ENCODE results near the gene GLRA2.

GLRA2 gene

DNA sequence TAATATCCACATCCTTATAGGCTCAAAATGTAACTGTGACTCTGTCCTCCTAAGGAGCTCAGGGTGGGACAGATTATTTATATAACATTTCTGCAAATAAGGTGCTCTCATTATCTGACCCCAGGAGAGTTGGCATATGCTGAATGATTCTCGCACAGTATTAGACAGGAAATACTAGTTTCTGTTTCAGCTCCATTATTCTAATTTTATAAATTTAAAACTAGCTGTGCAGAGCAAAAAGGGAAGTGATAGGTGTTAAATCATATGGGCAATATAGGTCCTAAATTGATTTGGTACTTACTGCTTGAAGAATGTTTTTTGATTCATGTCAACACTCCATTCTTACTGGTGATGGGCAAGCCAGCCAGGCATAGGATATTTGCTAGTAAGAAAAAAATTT lies 141.5 kb downstream of the GLRA2 start:
- Histone ChIP-seq H4K20me1 (ENCODE audit: low read depth, low read length) (no peaks in the 10 kb centered on the region), H3K27ac (ENCODE audit: low read depth, low read length) (no peak overlapping the region), H3K9ac (ENCODE audit: low read length) (no peak overlapping the region), H3K9me2 (replicated peaks; ENCODE audit: insufficient read depth, low read length) (no peaks in the 10 kb centered on the region), H3K4me2 (ENCODE audit: low read depth, low read length, poor library complexity, severe bottlenecking) (no peak overlapping the region), H3K4me3 (ENCODE audit: insufficient read depth, low read length, poor library complexity, severe bottlenecking) (no peak overlapping the region), H3F3A (ENCODE audit: insufficient read depth) (no peaks in the 10 kb centered on the region), H3K79me2 (ENCODE audit: insufficient read depth, low read length) (no peaks in the 10 kb centered on the region), H3K36me3 (ENCODE audit: low read length) (no peaks in the 10 kb centered on the region), H3K9me3 (ENCODE audit: insufficient read depth, low read length) (no peaks in the 10 kb centered on the region), H3K27me3 (ENCODE audit: low read length) (no peaks in the 10 kb centered on the region), H2AFZ (ENCODE audit: low read depth, low read length, severe bottlenecking) (no peak overlapping the region)
- TF ChIP-seq EZH2phosphoT487 (conservative IDR thresholded peaks at IDR 0.05; ENCODE audit: low read length): no peak
- TF ChIP-seq, protein P1, sequence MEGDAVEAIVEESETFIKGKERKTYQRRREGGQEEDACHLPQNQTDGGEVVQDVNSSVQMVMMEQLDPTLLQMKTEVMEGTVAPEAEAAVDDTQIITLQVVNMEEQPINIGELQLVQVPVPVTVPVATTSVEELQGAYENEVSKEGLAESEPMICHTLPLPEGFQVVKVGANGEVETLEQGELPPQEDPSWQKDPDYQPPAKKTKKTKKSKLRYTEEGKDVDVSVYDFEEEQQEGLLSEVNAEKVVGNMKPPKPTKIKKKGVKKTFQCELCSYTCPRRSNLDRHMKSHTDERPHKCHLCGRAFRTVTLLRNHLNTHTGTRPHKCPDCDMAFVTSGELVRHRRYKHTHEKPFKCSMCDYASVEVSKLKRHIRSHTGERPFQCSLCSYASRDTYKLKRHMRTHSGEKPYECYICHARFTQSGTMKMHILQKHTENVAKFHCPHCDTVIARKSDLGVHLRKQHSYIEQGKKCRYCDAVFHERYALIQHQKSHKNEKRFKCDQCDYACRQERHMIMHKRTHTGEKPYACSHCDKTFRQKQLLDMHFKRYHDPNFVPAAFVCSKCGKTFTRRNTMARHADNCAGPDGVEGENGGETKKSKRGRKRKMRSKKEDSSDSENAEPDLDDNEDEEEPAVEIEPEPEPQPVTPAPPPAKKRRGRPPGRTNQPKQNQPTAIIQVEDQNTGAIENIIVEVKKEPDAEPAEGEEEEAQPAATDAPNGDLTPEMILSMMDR (IDR thresholded peaks at IDR 0.05; ENCODE audit: insufficient read depth, low read length, poor library complexity, severe bottlenecking): no peak

DNA sequence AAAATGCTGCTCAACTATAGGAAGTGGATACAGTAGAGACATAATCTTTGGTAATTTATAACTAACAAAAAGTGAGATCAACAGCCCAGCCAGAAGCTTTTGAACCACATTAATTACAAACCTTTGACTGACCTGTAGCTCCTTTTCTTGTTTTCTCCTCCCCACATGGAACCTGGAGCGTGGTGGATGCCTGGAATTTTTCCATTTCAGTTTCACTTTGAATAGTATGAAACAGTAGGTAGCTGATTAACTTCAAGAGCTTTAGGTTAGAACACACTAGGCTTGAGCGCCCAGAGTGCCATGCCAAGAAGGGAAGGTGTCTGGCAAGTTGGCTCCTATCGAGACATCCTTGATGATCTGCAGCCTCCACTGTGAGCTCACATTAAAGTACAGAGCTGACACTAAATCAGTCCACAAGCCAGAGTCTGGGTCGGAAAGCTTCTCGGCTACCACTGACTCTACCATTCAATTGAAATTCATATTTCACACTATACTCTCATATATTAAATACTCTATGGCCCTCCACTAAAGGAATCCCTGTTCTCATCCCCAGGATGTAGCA lies 143.4 kb downstream of the GLRA2 start:
- no peak overlapping the region for H3K27ac ChIP-seq (ENCODE audit: low read depth, low read length)

DNA sequence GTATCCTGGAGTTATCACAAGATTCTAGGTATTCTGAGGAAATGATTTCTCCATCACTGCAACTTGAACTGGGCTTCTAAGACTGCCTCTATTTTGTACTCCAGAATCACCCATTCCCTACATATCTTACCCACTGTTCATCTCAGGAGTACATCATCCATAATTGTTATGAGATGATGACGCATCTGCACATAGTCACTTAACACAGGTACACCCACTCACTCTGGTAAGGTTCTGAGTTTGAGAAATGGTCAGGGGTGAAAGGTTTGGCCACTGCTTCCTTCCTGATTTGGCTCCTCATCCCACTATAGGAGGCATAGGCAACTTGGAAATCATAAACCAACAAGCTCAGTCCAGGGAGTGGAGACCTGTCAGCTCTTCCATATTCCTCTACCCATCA lies 143.9 kb downstream of the GLRA2 start:
- Histone ChIP-seq H4K20me1 (ENCODE audit: low read depth, low read length) (no peaks in the 10 kb centered on the region), H3K9me2 (replicated peaks; ENCODE audit: insufficient read depth, low read length) (no peaks in the 10 kb centered on the region), H2AFZ (ENCODE audit: low read depth, low read length, severe bottlenecking) (no peak overlapping the region), H3K4me3 (ENCODE audit: insufficient read depth, low read length, poor library complexity, severe bottlenecking) (no peak overlapping the region), H3K9me3 (ENCODE audit: insufficient read depth, low read length) (no peaks in the 10 kb centered on the region), H3F3A (ENCODE audit: insufficient read depth) (no peaks in the 10 kb centered on the region), H3K36me3 (ENCODE audit: low read length) (no peaks in the 10 kb centered on the region), H3K27me3 (ENCODE audit: low read length) (no peaks in the 10 kb centered on the region), H3K79me2 (ENCODE audit: insufficient read depth, low read length) (no peaks in the 10 kb centered on the region), H3K4me2 (ENCODE audit: low read depth, low read length, poor library complexity, severe bottlenecking) (no peak overlapping the region), H3K9ac (ENCODE audit: low read length) (no peak overlapping the region), H3K27ac (ENCODE audit: low read depth, low read length) (no peak overlapping the region)
- TF ChIP-seq, protein P1 (IDR thresholded peaks at IDR 0.05; ENCODE audit: insufficient read depth, low read length, poor library complexity, severe bottlenecking): no peak
- TF ChIP-seq EZH2phosphoT487 (conservative IDR thresholded peaks at IDR 0.05; ENCODE audit: low read length): no peak

More for the DNA sequence above, 143.4 kb downstream of the GLRA2 start:
- no peaks in the 10 kb centered on the region for H3K36me3 ChIP-seq (ENCODE audit: low read length)
- H3K9me2 ChIP-seq (replicated peaks; ENCODE audit: insufficient read depth, low read length): no peaks in the 10 kb centered on the region
- no peaks in the 10 kb centered on the region for H4K20me1 ChIP-seq (ENCODE audit: low read depth, low read length)
- no peaks in the 10 kb centered on the region for H3K27me3 ChIP-seq (ENCODE audit: low read length)
- H3K9ac ChIP-seq (ENCODE audit: low read length): no peak overlapping the region
- TF ChIP-seq, protein P1 (IDR thresholded peaks at IDR 0.05; ENCODE audit: insufficient read depth, low read length, poor library complexity, severe bottlenecking): no peak
- TF ChIP-seq EZH2phosphoT487 (conservative IDR thresholded peaks at IDR 0.05; ENCODE audit: low read length): no peak
- no peaks in the 10 kb centered on the region for H3F3A ChIP-seq (ENCODE audit: insufficient read depth)
- H3K4me2 ChIP-seq (ENCODE audit: low read depth, low read length, poor library complexity, severe bottlenecking): no peak overlapping the region
- no peak overlapping the region for H3K4me3 ChIP-seq (ENCODE audit: insufficient read depth, low read length, poor library complexity, severe bottlenecking)
- no peaks in the 10 kb centered on the region for H3K9me3 ChIP-seq (ENCODE audit: insufficient read depth, low read length)
- no peaks in the 10 kb centered on the region for H3K79me2 ChIP-seq (ENCODE audit: insufficient read depth, low read length)
- no peak overlapping the region for H2AFZ ChIP-seq (ENCODE audit: low read depth, low read length, severe bottlenecking)
